Mesendoderm (in vitro differentiated cells): Measurements from ENCODE around the gene KLHL12.

Experiments
- DNase-seq: peaks from one replicate; pipeline ENCODE4 v3.0.0; 2013
- H2AK5ac ChIP-seq: 2 replicates; pipeline ENCODE4 v1.6.1; 2013; ENCODE audit warnings: low read length, inconsistent platforms
- H2BK120ac ChIP-seq: 2 replicates; pipeline ENCODE4 v1.6.1; 2013; ENCODE audit warnings: low read depth, mild to moderate bottlenecking, low read length, moderate library complexity, mixed read lengths
- H2BK15ac ChIP-seq: replicated peaks from 2 replicates; pipeline ENCODE4 v1.6.1; 2013; ENCODE audit warnings: low read depth, mild to moderate bottlenecking, moderate library complexity
- H2BK5ac ChIP-seq: 2 replicates; pipeline ENCODE4 v1.6.1; 2013; ENCODE audit warnings: low read length, inconsistent platforms
- H3K18ac ChIP-seq: 2 replicates; pipeline ENCODE4 v1.6.1; 2013; ENCODE audit warnings: mild to moderate bottlenecking, low read length, mixed read lengths
- H3K23ac ChIP-seq: one replicate; pipeline ENCODE4 v1.6.1; 2013; ENCODE audit warnings: low read length
- H3K27ac ChIP-seq: 2 replicates; pipeline ENCODE4 v1.5.1; 2013; ENCODE audit warnings: low read depth, mild to moderate bottlenecking, inconsistent platforms, low read length, moderate library complexity
- H3K27me3 ChIP-seq: 2 replicates; pipeline ENCODE4 v1.6.1; 2013; ENCODE audit warnings: low read length, control low read depth, mild to moderate bottlenecking, inconsistent platforms; ENCODE audit not compliant: insufficient read depth, poor library complexity
- H3K36me3 ChIP-seq: 2 replicates; pipeline ENCODE4 v1.6.1; 2013; ENCODE audit warnings: low read length, inconsistent platforms; ENCODE audit not compliant: control insufficient read depth, insufficient read depth
- H3K4ac ChIP-seq: one replicate; pipeline ENCODE4 v1.6.1; 2013; ENCODE audit warnings: low read depth, mild to moderate bottlenecking, low read length, moderate library complexity
- H3K4me1 ChIP-seq: 2 replicates; pipeline ENCODE4 v1.6.1; 2013; ENCODE audit warnings: low read depth, low read length, inconsistent platforms; ENCODE audit not compliant: control insufficient read depth
- H3K4me2 ChIP-seq: 2 replicates; pipeline ENCODE4 v1.6.1; 2013; ENCODE audit warnings: low read length
- H3K4me3 ChIP-seq: 2 replicates; pipeline ENCODE4 v1.5.1; 2013; ENCODE audit warnings: mild to moderate bottlenecking, low read length
- H3K56ac ChIP-seq: one replicate; pipeline ENCODE4 v1.6.1; 2013; ENCODE audit warnings: low read length
- H3K79me1 ChIP-seq: 2 replicates; pipeline ENCODE4 v1.6.1; 2013; ENCODE audit warnings: low read length, inconsistent platforms
- H3K79me2 ChIP-seq: 2 replicates; pipeline ENCODE4 v1.6.1; 2013; ENCODE audit warnings: mild to moderate bottlenecking, low read length; ENCODE audit not compliant: control insufficient read depth, insufficient read depth
- H3K9ac ChIP-seq: 2 replicates; pipeline ENCODE4 v1.6.1; 2013; ENCODE audit warnings: low read length, inconsistent platforms
- H4K5ac ChIP-seq: one replicate; pipeline ENCODE4 v1.6.1; 2013; ENCODE audit warnings: low read length
- H4K8ac ChIP-seq: one replicate; pipeline ENCODE4 v1.6.1; 2013; ENCODE audit warnings: low read depth, mild to moderate bottlenecking, control low read depth, low read length, moderate library complexity
- WGBS: extraction: QIAGEN DNeasy Blood & Tissue Kit; methylation state at CpG from one replicate; pipeline ENCODE4 v1.1.7; 2013; ENCODE audit warnings: low lambda C conversion rate, missing lambda C conversion rate; ENCODE audit not compliant: insufficient coverage; ENCODE audit errors: extremely low coverage; 5-methylcytosine and 5-hydroxymethylcytosine counted together

Gene KLHL12

DNA sequence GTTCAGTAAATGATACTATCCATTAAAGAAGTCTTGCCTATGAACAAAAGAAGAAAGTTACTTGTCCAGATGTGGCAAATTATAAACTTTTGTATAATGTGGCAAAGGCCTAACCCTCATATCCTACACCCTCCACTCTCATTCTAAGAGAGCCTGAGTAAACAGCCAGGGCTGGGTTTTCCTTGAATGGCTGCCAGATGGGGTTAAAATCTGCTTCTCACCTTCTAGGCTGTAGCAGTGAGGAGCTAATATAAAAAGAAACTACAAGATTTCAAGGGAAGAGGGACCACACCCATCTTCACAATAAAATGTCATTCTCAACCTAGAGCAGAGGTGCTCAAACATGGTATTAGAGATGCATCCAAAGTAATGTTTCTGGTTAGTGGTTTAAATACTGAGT is 47.0 kb downstream of the KLHL12 start:
- Histone ChIP-seq H3K4ac (no peak overlapping the region), H2AK5ac (no peak overlapping the region), H2BK120ac (no peak overlapping the region), H3K56ac (no peak overlapping the region), H3K79me2 (no peaks in the 10 kb centered on the region), H2BK5ac (no peak overlapping the region), H3K36me3 (peaks cover 5% of the 10 kb centered on the region), H3K4me2 (no peak overlapping the region), H3K4me3 (no peak overlapping the region), H3K9ac (no peak overlapping the region), H3K23ac (no peak overlapping the region), H3K27me3 (no peaks in the 10 kb centered on the region), H3K27ac (no peak overlapping the region), H3K18ac (no peak overlapping the region), H2BK15ac (no peak overlapping the region), H3K4me1 (no peaks in the 10 kb centered on the region), H4K5ac (no peak overlapping the region), H4K8ac (no peak overlapping the region), H3K79me1 (peaks cover 2% of the 10 kb centered on the region)
- DNase-seq: no peak

DNA sequence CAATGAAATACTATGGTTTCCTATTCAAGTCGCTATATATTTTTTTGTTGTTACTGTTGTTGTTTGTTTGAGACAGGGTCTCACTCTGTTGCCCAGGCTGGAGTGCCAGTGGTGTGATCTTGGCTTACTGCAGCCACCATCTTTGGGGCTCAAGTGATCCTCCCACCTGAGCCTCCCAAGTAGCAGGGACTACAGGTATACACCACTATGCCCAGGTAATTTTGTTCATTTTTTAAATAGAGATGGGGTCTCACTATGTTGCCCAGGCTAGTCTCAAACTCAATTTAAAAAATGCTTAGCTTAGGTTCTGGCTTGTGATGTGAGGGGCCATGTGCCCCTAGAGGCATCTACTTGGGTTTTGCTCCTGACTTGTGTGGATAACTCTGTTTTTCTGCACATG is 47.9 kb downstream of the KLHL12 start:
- Histone ChIP-seq H4K8ac (no peak overlapping the region), H3K36me3 (peaks cover 5% of the 10 kb centered on the region), H3K27ac (no peak overlapping the region), H3K4me1 (no peaks in the 10 kb centered on the region), H2BK120ac (no peak overlapping the region), H2AK5ac (no peak overlapping the region), H2BK15ac (no peak overlapping the region), H3K9ac (no peak overlapping the region), H4K5ac (no peak overlapping the region), H3K56ac (no peak overlapping the region), H2BK5ac (no peak overlapping the region), H3K4ac (no peak overlapping the region), H3K79me1 (no peaks in the 10 kb centered on the region), H3K18ac (no peak overlapping the region), H3K4me3 (no peak overlapping the region), H3K27me3 (no peaks in the 10 kb centered on the region), H3K4me2 (no peak overlapping the region), H3K79me2 (no peaks in the 10 kb centered on the region), H3K23ac (no peak overlapping the region)
- WGBS: no CpG with 5 or more reads among the region's 1 CpG
- DNase-seq: no peak

DNA sequence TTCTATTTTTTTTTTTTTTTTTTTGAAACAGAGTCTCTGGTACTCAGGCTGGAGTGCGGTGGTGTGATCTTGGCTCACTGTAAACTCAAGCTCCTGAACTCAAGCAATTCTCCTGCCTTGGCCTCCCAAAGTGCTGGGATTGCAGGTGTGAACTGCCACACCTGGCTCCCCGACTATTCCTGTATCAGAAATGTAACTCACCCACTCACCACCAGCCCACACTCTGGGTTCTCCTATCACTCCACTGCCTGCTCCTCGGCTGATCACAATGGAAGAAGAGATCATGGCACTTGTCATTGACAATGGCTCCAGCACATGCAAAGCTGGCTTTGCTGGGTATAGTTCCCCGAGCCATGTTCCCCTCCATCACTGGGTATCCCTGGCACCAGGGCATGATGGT is 54.0 kb downstream of the KLHL12 start:
- WGBS: no CpG with 5 or more reads among the region's 4 CpGs
- no peak overlapping the region for H3K56ac ChIP-seq

DNA sequence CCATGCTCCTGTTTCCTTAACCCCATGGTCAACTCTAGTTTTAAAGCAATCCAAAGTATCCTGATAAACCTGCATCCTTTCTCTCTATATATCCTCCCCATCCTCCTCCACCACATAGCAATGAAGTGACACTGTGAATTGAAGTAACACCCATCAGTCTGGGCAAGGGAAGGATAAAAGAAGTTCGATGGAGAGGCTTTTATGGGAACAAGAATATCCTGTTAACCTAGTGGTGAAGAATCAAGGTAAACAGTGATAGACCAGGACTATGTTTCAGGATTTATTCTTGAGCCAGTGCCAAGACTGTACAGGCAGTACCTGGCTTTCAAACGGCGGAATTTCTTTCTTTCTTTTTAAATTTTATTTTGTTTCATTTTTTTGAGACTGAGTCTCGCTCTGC is 55.7 kb downstream of the KLHL12 start:
- no peaks in the 10 kb centered on the region for H3K79me1 ChIP-seq
- no peak overlapping the region for H3K9ac ChIP-seq
- H3K56ac ChIP-seq: no peak overlapping the region
- H3K36me3 ChIP-seq: no peaks in the 10 kb centered on the region
- no peak overlapping the region for H3K4me3 ChIP-seq
- H3K23ac ChIP-seq: no peak overlapping the region
- no peak overlapping the region for H3K18ac ChIP-seq
- no peak overlapping the region for H4K5ac ChIP-seq
- no peaks in the 10 kb centered on the region for H3K27me3 ChIP-seq
- no peak overlapping the region for H3K4me2 ChIP-seq
- H2BK120ac ChIP-seq: no peak overlapping the region
- H4K8ac ChIP-seq: no peak overlapping the region
- H3K4me1 ChIP-seq: no peaks in the 10 kb centered on the region
- H2BK5ac ChIP-seq: no peak overlapping the region
- H3K4ac ChIP-seq: no peak overlapping the region
- no peak overlapping the region for H2BK15ac ChIP-seq
- no peaks in the 10 kb centered on the region for H3K79me2 ChIP-seq
- no CpG with 5 or more reads among the region's 4 CpGs for WGBS
- H3K27ac ChIP-seq: no peak overlapping the region
- no peak for DNase-seq
- H2AK5ac ChIP-seq: no peak overlapping the region

More for the DNA sequence above, 54.0 kb downstream of the KLHL12 start:
- DNase-seq: no peak
- Histone ChIP-seq H4K5ac (no peak overlapping the region), H3K4me1 (no peaks in the 10 kb centered on the region), H2BK5ac (no peak overlapping the region), H4K8ac (no peak overlapping the region), H3K27ac (no peak overlapping the region), H3K18ac (no peak overlapping the region), H3K27me3 (no peaks in the 10 kb centered on the region), H3K23ac (no peak overlapping the region), H2BK120ac (no peak overlapping the region), H3K36me3 (no peaks in the 10 kb centered on the region), H3K4me3 (no peak overlapping the region), H3K9ac (no peak overlapping the region), H3K79me1 (no peaks in the 10 kb centered on the region), H2BK15ac (no peak overlapping the region), H3K4ac (no peak overlapping the region), H3K4me2 (no peak overlapping the region), H3K79me2 (no peaks in the 10 kb centered on the region), H2AK5ac (no peak overlapping the region)

DNA sequence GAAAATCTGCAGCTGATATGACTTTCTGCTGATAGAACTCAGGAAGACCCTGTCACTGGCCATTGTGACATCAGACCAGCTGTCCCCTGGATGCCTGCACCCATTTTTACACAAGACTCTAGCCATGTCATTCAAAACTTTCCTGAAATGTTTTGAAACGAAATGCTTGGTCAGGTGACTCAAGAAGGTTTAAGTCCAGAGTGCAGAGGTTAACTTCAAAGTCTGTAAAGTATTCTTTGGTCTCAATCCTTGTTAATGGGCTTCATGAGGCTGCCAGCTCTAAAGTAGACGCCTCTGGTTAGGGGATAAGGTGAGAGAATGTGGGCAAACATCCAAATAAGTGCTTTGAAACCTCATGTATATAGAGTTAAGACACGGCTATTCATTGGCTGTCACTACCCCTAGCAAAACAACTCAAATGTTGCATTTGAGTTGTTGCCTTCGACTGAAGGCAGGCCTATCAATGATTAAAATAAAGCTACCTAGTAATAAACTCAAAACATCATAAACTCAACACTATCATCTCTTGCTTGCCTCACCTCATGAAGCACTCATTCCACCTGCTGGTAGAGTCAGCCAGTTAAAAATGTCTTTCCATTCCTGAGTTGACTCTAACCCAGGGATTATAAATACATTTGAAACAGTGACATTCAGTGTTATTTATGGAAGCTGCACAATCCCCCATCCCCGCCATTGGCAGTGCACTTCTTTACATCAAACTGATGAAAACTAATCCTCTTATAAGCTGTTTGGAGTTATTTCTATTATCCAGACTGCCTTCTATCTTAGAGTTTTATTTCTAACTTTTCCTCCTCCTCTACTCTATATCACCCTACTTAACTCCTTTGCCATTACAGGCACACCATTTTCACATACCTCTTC is 64.1 kb downstream of the KLHL12 start:
- no CpG with 5 or more reads among the region's 5 CpGs for WGBS
- no peak overlapping the region for H2BK15ac ChIP-seq
- no peaks in the 10 kb centered on the region for H3K4me1 ChIP-seq
- peaks cover 6% of the 10 kb centered on the region for H3K79me1 ChIP-seq
- no peak overlapping the region for H4K8ac ChIP-seq
- no peak overlapping the region for H2AK5ac ChIP-seq
- no peak overlapping the region for H4K5ac ChIP-seq
- no peak overlapping the region for H3K4ac ChIP-seq
- no peak for DNase-seq
- H3K23ac ChIP-seq: no peak overlapping the region
- H3K18ac ChIP-seq: no peak overlapping the region
- H3K9ac ChIP-seq: no peak overlapping the region
- H2BK120ac ChIP-seq: no peak overlapping the region
- peaks cover 6% of the 10 kb centered on the region for H3K79me2 ChIP-seq
- H2BK5ac ChIP-seq: no peak overlapping the region
- H3K56ac ChIP-seq: no peak overlapping the region
- H3K27me3 ChIP-seq: no peaks in the 10 kb centered on the region
- no peak overlapping the region for H3K4me2 ChIP-seq
- H3K36me3 ChIP-seq: no peaks in the 10 kb centered on the region
- H3K27ac ChIP-seq: no peak overlapping the region
- no peak overlapping the region for H3K4me3 ChIP-seq
